Activated naive CD8-positive, alpha-beta T cell treated with anti-CD3 and anti-CD28 coated beads, Interleukin-2, amount 10 ng/mL, durations not matched to agents 7 days and 5 days (primary cell): ENCODE data around the gene KCNH3. TPM values are rescaled to one million over a fixed set of nuclear protein-coding genes. Genes with fewer than 3 reads are reported as not detected.

Source experiments
- ATAC-seq: fragments of 150-1000 bp; cut with Tn5 transposase; one replicate; pipeline ENCODE4 v1.10.0; 2021; ENCODE audit warnings: low read depth, moderate library complexity
- POLR2A ChIA-PET: fragments of 350-600 bp; sonication (Branson Sonifier 250); formaldehyde crosslinking; loops from one replicate; lab custom pipeline; 2021; ENCODE audit warnings: antibody characterized with exemption; lab: Charles Lee
- DNase-seq: peaks from one replicate; pipeline ENCODE4 v3.0.0; 2021
- H3K27ac Mint-ChIP-seq: one replicate; pipeline ENCODE4 v1.8.0; 2022; ENCODE audit warnings: mild to moderate bottlenecking, mixed read lengths
- H3K27me3 Mint-ChIP-seq: one replicate; pipeline ENCODE4 v1.8.0; 2022; ENCODE audit warnings: mild to moderate bottlenecking, moderate library complexity, mixed read lengths
- H3K36me3 Mint-ChIP-seq: one replicate; pipeline ENCODE4 v1.8.0; 2021; ENCODE audit warnings: mild to moderate bottlenecking, mixed read lengths
- H3K4me1 Mint-ChIP-seq: one replicate; pipeline ENCODE4 v1.8.0; 2021; ENCODE audit warnings: mixed read lengths
- H3K4me3 Mint-ChIP-seq: one replicate; pipeline ENCODE4 v1.8.0; 2022; ENCODE audit warnings: mild to moderate bottlenecking, moderate library complexity, mixed read lengths
- H3K9me3 Mint-ChIP-seq: one replicate; pipeline ENCODE4 v1.8.0; 2021; ENCODE audit warnings: mixed read lengths
- total RNA-seq, 2 experiments: library from RNA; stranded (reverse); gene quantifications; one replicate each; pipeline ENCODE4 v1.2.3, GENCODE V29; 2021

KCNH3 gene
- total RNA-seq, 2 experiments from 2014 or later: 5.4 to 5.8 TPM

DNA sequence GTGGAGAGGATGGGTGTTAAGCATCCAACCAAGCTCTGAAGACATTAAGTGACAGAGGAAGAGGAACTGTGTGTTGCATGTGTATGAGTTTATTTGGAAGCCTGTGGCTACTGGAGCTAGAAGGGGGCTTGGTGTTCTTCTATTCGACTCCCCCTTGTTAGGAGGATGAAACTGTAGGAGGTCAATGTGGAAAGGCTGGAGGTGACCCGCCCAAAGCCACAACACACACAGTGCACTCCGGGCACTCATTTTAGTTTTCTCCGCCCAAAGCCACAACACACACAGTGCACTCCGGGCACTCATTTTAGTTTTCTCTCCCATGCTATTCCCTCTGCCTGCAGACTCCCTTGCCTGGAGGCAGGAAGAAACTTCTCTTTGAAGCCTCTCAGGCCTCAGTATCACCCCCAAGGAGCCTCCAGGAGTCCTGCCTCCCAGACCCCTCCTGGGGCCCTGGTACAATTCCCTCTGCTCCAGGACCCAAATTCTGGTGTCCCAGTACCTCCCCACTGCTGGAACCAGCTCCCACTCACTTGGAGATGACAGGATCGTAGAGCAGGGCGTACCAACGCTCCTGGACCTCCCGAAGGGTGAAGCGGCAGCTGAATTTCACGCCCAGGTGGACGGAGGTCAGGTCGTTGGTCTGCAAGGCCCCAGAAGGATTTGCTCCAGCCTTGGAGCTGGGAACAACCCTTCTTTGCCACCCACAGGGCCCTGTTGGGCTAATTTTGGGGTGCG lies 25.3 kb downstream of the KCNH3 start:
- Mint-ChIP-seq H3K27me3 (no peaks in the 10 kb centered on the region), H3K9me3 (no peaks in the 10 kb centered on the region), H3K4me1 (peaks cover 59% of the 10 kb centered on the region), H3K36me3 (peaks cover 23% of the 10 kb centered on the region), H3K4me3 (peak overlapping the region; percentile 63), H3K27ac (peak overlapping the region; percentile 50)
- DNase-seq (no peak), ATAC-seq (no peak)
- POLR2A ChIA-PET: interaction anchor here (1.0 to 2.0 kb wide), 5 partner anchors 10 to 433 kb away, joined by 3 to 10 read pairs (median 4); partner anchors contain the start of genes PRPF40B, TMBIM6 and TUBA1B

DNA sequence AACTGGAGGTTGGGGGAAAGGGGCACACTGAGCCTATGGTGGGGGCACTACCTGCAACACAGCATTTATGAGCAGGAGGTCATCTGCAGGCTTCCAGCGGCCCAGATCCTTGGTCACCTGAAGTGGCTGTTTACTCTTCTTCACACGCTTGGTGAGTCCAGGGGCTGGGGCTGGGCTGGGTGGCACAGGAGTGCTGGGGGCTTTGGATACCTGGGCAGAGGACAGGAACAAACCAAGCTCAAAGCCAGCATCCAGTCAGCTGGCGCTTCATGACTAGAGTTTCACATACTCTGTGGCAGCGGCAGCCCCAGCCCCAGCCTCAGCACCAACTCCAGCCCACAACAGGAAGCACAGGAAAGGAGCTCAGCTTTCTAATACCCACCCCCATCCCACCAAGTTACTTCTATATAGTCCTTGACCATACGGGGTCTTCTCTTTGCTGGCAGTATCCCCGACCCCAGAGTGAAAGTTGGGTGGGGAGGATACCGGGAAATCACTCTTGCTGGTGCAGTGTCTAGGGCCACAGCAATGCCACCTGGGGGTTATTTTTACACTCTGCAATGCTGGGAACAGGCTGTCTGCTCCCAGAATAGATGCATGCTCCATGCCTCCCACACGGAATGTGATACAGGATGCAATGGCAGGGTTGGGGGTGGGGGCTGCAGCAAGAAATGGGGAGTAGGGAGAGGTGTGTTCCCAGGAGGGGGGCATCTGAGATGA lies 26.0 kb downstream of the KCNH3 start:
- Mint-ChIP-seq H3K27ac (peak overlapping the region; percentile 80), H3K27me3 (no peaks in the 10 kb centered on the region), H3K4me1 (peaks cover 59% of the 10 kb centered on the region), H3K36me3 (peaks cover 20% of the 10 kb centered on the region), H3K9me3 (no peaks in the 10 kb centered on the region), H3K4me3 (peak overlapping the region; percentile 63)
- DNase-seq: peak; percentile 58
- POLR2A ChIA-PET: interaction anchor here (0.6 to 2.0 kb wide), 8 partner anchors 11 to 434 kb away, joined by 3 to 10 read pairs (median 4); partner anchors contain the start of genes PRPF40B, SPATS2, TMBIM6 and TUBA1B
- peak; percentile 37 for ATAC-seq

DNA sequence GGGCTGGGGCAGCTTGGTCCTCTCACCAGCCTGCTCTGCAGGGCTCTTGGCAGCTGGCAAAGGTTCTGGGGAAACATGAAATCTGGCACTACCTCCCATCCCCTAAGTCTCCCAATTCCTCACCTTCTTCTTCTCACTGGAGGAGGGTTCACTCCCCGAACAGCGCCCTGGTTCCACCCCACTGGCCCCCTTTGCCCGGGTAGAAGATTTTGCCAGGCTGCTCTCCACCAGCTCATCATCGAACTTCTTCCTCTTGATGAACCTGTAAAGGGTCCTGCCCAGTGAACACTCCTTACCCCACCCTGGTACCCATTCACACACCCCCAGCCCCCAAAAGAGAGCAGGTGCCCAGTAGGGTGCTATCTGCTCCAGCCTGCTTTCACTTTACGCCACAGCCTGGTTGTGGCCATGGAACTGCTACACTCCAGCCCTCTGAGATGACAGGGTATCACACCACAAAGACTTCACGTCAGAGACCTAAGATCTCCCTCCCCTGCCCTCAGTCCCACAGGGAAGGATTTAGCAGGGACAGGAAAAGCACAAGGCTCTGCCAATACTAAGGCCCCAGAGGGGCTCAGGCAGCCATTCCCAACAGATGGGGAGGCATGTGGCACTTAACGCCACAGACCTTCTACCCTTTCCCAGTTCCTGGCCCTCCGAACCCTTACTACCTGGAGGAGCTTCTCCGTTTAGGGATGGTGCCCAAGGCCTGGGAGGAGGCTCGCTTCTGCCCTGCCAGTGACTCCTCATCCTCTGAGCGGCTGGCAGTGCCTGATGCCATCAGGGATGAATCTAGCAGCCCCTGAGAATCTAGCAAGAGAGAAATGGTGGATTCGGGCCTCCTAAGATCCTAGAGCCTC lies 26.8 kb downstream of the KCNH3 start:
- peaks cover 55% of the 10 kb centered on the region for H3K4me1 Mint-ChIP-seq
- POLR2A ChIA-PET: interaction anchor here (0.6 to 2.0 kb wide), 9 partner anchors 12 to 435 kb away, joined by 3 to 10 read pairs (median 3); partner anchors contain the start of genes PRPF40B, SPATS2, TMBIM6 and TUBA1B
- DNase-seq: no peak
- peak; percentile 12 for ATAC-seq
- peak overlapping the region; percentile 63 for H3K4me3 Mint-ChIP-seq
- peaks cover 16% of the 10 kb centered on the region for H3K36me3 Mint-ChIP-seq
- H3K27me3 Mint-ChIP-seq: no peaks in the 10 kb centered on the region
- H3K9me3 Mint-ChIP-seq: no peaks in the 10 kb centered on the region
- H3K27ac Mint-ChIP-seq: peak overlapping the region; percentile 80

DNA sequence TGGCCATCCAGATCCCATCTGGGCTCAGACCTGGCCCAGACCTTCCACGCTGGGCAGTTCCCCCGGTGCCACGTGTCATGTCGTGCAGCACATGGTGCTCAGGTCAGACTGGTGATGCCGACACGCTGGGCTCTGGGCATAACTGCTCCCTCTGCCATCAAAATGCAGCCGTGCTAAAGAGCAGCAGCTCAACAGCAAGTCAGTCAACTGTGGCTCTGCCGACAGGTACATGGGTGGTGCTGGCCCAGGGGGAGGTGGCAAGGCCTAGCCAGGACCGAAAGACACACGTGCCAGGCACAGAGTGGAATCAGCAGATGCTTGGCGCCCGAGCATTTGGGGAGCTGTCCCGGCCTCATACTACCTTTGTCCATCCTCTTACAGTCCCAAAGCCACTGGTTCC lies 27.5 kb downstream of the KCNH3 start:
- no peak for ATAC-seq
- peaks cover 14% of the 10 kb centered on the region for H3K36me3 Mint-ChIP-seq
- no peaks in the 10 kb centered on the region for H3K9me3 Mint-ChIP-seq
- POLR2A ChIA-PET: interaction anchor here (1.5 to 2.1 kb wide), 4 partner anchors 14 to 200 kb away, joined by 4 to 18 read pairs (median 8); partner anchors contain the start of genes PRPF40B, SPATS2 and TMBIM6
- DNase-seq: no peak
- H3K4me1 Mint-ChIP-seq: peaks cover 51% of the 10 kb centered on the region
- no peak overlapping the region for H3K4me3 Mint-ChIP-seq
- H3K27me3 Mint-ChIP-seq: no peaks in the 10 kb centered on the region
- no peak overlapping the region for H3K27ac Mint-ChIP-seq

DNA sequence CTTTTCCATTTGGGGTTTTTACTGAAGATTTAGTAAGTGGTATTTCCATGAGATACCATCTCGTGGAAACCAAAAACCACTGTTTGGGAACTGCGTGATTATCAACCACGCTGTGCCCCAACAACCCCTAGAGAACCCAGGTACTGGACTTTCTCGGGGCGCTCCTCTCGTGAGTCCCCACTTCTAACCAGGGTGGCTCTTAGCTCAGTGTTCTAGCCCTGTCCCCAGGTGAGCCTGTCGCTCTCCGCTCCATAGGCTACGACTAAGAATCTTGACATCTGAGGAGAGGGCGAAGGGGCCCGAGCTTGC lies 28.4 kb downstream of the KCNH3 start:
- Mint-ChIP-seq H3K27me3 (no peaks in the 10 kb centered on the region), H3K4me3 (peak overlapping the region; percentile 98), H3K27ac (peak overlapping the region; percentile 99), H3K4me1 (peaks cover 47% of the 10 kb centered on the region), H3K9me3 (no peaks in the 10 kb centered on the region), H3K36me3 (peaks cover 15% of the 10 kb centered on the region)
- POLR2A ChIA-PET: interaction anchor here (0.6 to 2.1 kb wide), 10 partner anchors 13 to 303 kb away, joined by 3 to 18 read pairs (median 4); partner anchors contain the start of genes KCNH3, PRPF40B, SPATS2 and TMBIM6
- no peak for DNase-seq
- peak; percentile 23 for ATAC-seq

DNA sequence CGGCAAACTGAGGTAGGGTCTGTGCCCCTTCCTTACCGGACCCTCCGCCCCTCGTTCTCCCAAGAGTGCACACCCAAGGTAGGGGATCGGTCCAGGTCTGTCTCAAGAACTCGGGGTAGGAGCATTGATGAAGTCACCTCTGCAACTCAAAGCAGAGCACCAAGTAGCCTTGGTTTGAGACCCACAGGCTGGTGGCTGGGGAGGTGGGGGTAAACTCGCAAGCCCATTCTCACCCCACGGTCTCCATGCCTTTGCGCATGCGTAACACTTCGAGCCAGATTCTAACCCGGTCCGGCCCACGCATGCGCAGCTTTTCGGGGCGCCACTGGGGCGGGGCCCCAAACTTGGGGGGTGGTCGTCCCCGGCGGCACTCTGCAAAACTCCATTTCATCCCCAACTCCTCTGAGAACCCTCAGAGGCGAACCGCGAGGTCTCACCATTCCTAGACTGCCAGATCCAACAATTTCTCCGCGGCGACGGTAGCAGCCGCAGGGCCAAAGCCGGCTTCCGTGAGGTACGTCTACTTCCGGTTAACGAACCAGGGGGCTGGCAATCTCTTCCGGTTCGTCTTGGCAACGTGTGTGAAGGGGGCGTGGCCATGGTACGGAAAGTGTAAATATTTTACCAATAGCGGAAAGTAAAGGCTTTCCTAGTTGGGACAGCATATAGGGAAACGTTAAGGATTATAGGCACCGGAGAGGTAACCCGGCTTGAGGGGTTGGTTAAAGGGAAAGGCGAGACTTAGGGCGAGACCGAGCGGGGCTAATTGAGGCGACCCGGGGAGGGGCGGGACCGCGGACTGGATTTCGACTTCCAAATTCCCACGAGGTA lies 29.0 kb downstream of the KCNH3 start, which contains the start of gene MCRS1:
MCRS1 (minus strand) TSS at position 532 of the 831 bp plus-strand sequence. CDS start 1,411 bp downstream, outside the sequence.
- H3K4me1 Mint-ChIP-seq: peaks cover 46% of the 10 kb centered on the region
- POLR2A ChIA-PET: interaction anchor here (0.6 to 2.1 kb wide), 10 partner anchors 13 to 304 kb away, joined by 3 to 18 read pairs (median 4); partner anchors contain the start of genes KCNH3, PRPF40B, SPATS2 and TMBIM6
- DNase-seq: peak; percentile 91
- H3K27ac Mint-ChIP-seq: peak within 1 kb of the TSS; percentile 99
- ATAC-seq: peak; percentile 72
- H3K4me3 Mint-ChIP-seq: peak within 1 kb of the TSS; percentile 98
- no peaks in the 10 kb centered on the region for H3K9me3 Mint-ChIP-seq
- no peaks in the 10 kb centered on the region for H3K27me3 Mint-ChIP-seq
- peaks cover 10% of the 10 kb centered on the region for H3K36me3 Mint-ChIP-seq

DNA sequence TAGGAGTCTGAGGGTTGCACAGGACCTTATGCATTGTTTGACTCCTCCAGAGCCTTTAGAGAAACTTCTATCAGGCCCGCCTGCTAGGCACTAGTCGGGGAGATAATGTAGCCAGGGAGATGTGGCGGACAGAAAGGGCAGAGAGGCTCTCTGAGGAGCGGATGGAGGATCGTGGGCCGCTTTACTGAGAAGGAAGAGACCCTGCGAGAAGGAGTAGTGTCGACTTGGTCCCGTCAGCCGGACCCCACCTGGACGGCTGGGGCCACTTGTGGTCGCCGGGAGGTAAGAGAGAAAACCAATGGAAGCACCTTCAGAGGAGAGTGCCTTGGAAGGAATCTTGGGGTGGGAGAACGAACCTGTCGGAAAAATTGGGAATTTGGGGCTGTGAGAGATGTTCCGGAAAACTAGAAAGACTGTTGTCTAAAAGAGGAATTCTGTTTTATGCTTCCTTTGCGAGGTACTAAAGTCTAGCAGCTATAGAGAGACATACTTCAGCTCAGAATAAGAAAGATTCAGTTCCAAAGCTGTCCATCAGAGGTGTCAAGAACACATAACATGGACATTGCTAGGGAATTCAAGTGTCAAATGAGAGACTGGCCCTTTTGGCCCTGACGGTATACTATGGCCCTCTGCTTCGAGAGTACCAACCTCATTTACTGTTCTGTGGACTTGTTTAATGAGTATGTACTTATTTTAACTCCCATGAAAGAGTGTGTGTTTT lies 29.8 kb downstream of the KCNH3 start:
- Mint-ChIP-seq H3K27ac (peak overlapping the region; percentile 99), H3K9me3 (no peaks in the 10 kb centered on the region), H3K36me3 (peaks cover 10% of the 10 kb centered on the region), H3K27me3 (no peaks in the 10 kb centered on the region), H3K4me1 (peaks cover 45% of the 10 kb centered on the region), H3K4me3 (peak overlapping the region; percentile 98)
- DNase-seq: no peak
- ATAC-seq: peak; percentile 13
- POLR2A ChIA-PET: interaction anchor here (0.5 to 0.8 kb wide), 3 partner anchors 15 to 54 kb away, joined by 3 to 4 read pairs (median 3); partner anchors contain the start of gene PRPF40B

DNA sequence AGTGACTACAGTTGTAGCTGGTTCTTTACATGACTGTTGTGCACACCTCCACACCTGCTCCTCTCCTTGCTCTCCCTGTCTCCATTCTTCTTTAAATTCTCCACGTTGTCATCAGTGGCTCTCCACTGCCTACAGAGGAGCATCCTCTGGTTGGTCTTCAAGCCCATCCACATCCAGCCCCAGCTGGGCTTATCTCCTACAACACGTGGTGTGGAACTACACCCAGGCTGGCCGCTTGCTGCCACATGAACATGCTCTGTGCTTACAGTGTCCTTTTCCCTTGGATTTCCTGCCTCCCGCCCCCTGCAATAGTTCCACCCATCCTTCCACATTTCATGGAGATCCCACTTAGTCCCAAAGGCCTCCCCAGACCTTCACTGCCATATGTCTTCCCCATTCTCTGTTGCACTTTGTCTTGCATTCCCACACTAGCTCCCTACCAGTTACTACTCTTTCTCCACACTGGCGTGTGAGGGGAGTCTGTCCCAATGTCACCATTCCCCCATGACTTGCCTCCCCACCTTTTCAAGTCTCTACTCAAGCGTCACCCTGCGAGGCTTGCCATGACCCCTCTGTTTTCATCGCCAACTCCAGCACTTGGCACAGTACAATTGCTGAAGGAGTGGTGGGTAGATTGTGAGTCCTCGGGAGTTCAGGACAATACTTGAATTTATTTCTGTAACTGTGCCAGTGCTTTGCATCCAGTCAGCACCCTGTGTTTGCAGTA lies 38.9 kb downstream of the KCNH3 start:
- POLR2A ChIA-PET: no interaction called here
- peaks cover 8% of the 10 kb centered on the region for H3K4me1 Mint-ChIP-seq
- DNase-seq (no peak), ATAC-seq (no peak)
- H3K9me3 Mint-ChIP-seq: no peaks in the 10 kb centered on the region
- H3K4me3 Mint-ChIP-seq: no peak overlapping the region
- peaks cover 3% of the 10 kb centered on the region for H3K36me3 Mint-ChIP-seq
- H3K27ac Mint-ChIP-seq: no peak overlapping the region
- H3K27me3 Mint-ChIP-seq: no peaks in the 10 kb centered on the region

DNA sequence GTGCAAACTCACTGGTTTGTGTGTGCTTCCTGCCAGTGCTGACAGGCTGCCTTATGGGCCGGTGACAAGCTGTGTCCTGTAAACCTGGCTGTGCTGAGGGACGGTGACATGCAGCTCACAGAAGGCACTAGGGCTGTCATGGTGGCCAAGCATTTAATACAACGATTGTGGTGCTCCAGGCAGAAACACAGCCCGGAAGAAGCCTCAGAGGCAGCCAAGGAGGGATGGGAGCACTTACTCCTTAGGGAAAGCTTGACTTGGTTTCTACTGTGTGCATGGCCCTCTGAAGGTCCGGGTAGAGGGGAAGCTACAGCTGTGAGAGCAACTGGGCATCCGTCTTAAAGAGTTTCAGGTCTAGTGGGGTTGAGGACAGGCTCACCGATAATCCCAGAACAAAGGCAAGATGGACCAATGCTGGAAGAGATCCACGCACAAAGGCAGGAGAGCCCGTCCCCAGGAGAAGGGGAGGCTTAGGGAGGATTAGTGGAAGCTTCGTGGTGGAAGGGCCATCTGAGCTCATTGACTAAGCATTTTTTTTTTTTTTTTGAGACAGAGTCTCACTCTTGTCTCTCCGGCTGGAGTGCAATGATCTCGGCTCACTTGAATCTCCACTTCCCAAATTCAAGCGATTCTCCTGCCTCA lies 39.8 kb downstream of the KCNH3 start:
- ATAC-seq (no peak), DNase-seq (no peak)
- peaks cover 8% of the 10 kb centered on the region for H3K4me1 Mint-ChIP-seq
- POLR2A ChIA-PET: interaction anchor here (0.8 kb wide), 1 partner anchor 44 kb away, joined by 3 read pairs; the partner anchor contains the start of gene PRPF40B
- H3K27me3 Mint-ChIP-seq: no peaks in the 10 kb centered on the region
- no peak overlapping the region for H3K4me3 Mint-ChIP-seq
- H3K9me3 Mint-ChIP-seq: no peaks in the 10 kb centered on the region
- H3K27ac Mint-ChIP-seq: no peak overlapping the region
- peaks cover 3% of the 10 kb centered on the region for H3K36me3 Mint-ChIP-seq

DNA sequence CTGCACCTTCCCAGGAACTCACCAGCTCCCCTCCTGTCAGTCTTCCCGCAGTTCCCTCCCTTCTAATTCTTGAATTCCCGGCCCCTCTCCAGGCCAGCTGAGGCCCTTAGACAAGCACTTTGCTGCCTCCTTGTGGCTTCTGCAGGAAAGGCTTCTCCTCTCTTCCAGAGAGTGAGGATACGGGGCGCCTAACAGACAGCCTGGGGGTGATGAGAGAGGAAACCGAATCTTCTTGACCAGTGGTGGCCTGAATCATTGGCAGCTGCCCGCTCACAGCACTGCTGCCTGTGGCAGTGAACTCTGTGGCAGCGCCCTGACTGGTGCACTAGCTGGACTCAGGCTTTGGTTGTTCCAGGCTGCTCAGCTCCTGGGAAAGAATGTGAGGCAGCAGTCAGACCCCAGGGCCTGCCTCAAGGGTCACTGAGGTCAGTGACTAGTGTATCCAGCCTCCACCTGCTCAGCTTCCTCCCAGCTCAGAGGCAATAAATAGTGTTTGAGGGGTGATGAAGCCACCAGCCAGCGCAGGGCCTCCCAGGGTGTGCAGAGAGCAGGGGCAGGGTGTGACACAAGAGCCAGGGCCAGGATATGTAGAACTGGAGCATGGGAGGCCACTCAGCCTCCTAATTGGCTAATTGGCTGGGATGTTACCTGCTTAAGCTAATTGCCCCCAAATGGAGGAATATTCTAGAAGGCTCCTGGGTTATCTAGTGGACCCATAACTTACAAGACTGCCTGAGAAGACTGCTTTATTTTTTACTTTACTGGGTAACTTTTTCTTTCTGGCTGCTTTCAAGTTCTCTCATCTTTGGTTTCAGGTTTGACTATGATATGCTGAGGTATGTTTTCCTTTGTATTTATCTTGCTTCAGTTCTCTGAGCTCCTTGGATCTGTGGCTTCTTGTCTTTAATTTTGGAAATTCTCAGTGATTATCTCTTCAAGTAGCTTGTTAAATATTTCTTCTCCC lies 42.0 kb downstream of the KCNH3 start:
- H3K4me3 Mint-ChIP-seq: no peak overlapping the region

More for the DNA sequence above, 42.0 kb downstream of the KCNH3 start:
- H3K27me3 Mint-ChIP-seq: no peaks in the 10 kb centered on the region
- H3K27ac Mint-ChIP-seq: no peak overlapping the region
- H3K4me1 Mint-ChIP-seq: peaks cover 8% of the 10 kb centered on the region
- POLR2A ChIA-PET: interaction anchor here (0.9 to 1.6 kb wide), 5 partner anchors 19 to 214 kb away, joined by 3 to 4 read pairs (median 4); no protein-coding TSS in a partner anchor
- no peaks in the 10 kb centered on the region for H3K9me3 Mint-ChIP-seq
- ATAC-seq: peak; percentile 79
- peaks cover 3% of the 10 kb centered on the region for H3K36me3 Mint-ChIP-seq
- peak; percentile 61 for DNase-seq
